Effector memory CD4-positive, alpha-beta T cell (primary cell): ENCODE measurements around the gene FAM83C.
"Not testable (repeated sequence)": the region's sequence is repeated elsewhere in the genome, so short reads cannot be mapped to it uniquely, and the experiment has no call there.

Source experiments
- DNase-seq, 3 donors: peaks; one replicate each; pipeline ENCODE4 v3.0.0-alpha.2; 2020
- H3K27ac ChIP-seq: 2 replicates; pipeline ENCODE4 v1.7.0; 2013; ENCODE audit warnings: mild to moderate bottlenecking, low read length, moderate library complexity; ENCODE audit not compliant: insufficient read depth, poor library complexity, severe bottlenecking
- H3K27me3 ChIP-seq: replicated peaks from 2 replicates; pipeline ENCODE4 v1.7.0; 2013; ENCODE audit warnings: mild to moderate bottlenecking, low read length; ENCODE audit not compliant: insufficient read depth, control insufficient read depth, poor library complexity, severe bottlenecking
- H3K36me3 ChIP-seq: 2 replicates; pipeline ENCODE4 v1.7.0; 2013; ENCODE audit warnings: mild to moderate bottlenecking, low read length, moderate library complexity; ENCODE audit not compliant: control insufficient read depth, insufficient read depth
- H3K4me1 ChIP-seq: 2 replicates; pipeline ENCODE4 v1.7.0; 2013; ENCODE audit warnings: low read length, mild to moderate bottlenecking; ENCODE audit not compliant: control insufficient read depth, insufficient read depth, poor library complexity, severe bottlenecking
- H3K4me3 ChIP-seq: 2 replicates; pipeline ENCODE4 v1.7.0; 2013; ENCODE audit warnings: low read length, low read depth, mild to moderate bottlenecking; ENCODE audit not compliant: insufficient read depth, poor library complexity, severe bottlenecking
- H3K9me3 ChIP-seq: 2 replicates; pipeline ENCODE4 v1.7.0; 2013; ENCODE audit warnings: mild to moderate bottlenecking, low read length, moderate library complexity; ENCODE audit not compliant: control insufficient read depth

FAM83C gene

GRCh38 chr20:35318502-35319157 is 26.4 kb upstream of the FAM83C start:
- DNase-seq = no peak
- no peak overlapping the region for H3K27ac ChIP-seq
- no peak overlapping the region for H3K4me3 ChIP-seq
- H3K9me3 ChIP-seq = no peaks in the 10 kb centered on the region
- H3K36me3 ChIP-seq = no peaks in the 10 kb centered on the region
- H3K27me3 ChIP-seq = no peaks in the 10 kb centered on the region
- no peaks in the 10 kb centered on the region for H3K4me1 ChIP-seq

GRCh38 chr20:35317416-35318210 is 25.4 kb upstream of the FAM83C start:
- no peak overlapping the region for H3K27ac ChIP-seq
- H3K36me3 ChIP-seq = no peaks in the 10 kb centered on the region
- H3K4me1 ChIP-seq = no peaks in the 10 kb centered on the region
- no peak overlapping the region for H3K4me3 ChIP-seq
- H3K9me3 ChIP-seq = no peaks in the 10 kb centered on the region
- no peak for DNase-seq
- no peaks in the 10 kb centered on the region for H3K27me3 ChIP-seq

- DNase-seq = no peak
- Histone ChIP-seq H3K36me3 (no peaks in the 10 kb centered on the region), H3K4me3 (no peak overlapping the region), H3K27ac (no peak overlapping the region), H3K4me1 (no peaks in the 10 kb centered on the region), H3K27me3 (no peaks in the 10 kb centered on the region), H3K9me3 (no peaks in the 10 kb centered on the region)
These were observed 23.9 kb upstream of the FAM83C start for GRCh38 chr20:35316086-35316485.

GRCh38 chr20:35315632-35316020 is 23.4 kb upstream of the FAM83C start:
- not testable (repeated sequence) for H3K4me3 ChIP-seq, DNase-seq, H3K27me3 ChIP-seq, H3K9me3 ChIP-seq, H3K4me1 ChIP-seq, H3K36me3 ChIP-seq, H3K27ac ChIP-seq

GRCh38 chr20:35314816-35315631 is 22.8 kb upstream of the FAM83C start:
- no peaks in the 10 kb centered on the region for H3K4me1 ChIP-seq
- H3K9me3 ChIP-seq = no peaks in the 10 kb centered on the region
- H3K27me3 ChIP-seq = no peaks in the 10 kb centered on the region
- H3K4me3 ChIP-seq = no peak overlapping the region
- no peak for DNase-seq
- H3K36me3 ChIP-seq = no peaks in the 10 kb centered on the region
- no peak overlapping the region for H3K27ac ChIP-seq

- no peaks in the 10 kb centered on the region for H3K27me3 ChIP-seq
- H3K4me3 ChIP-seq = no peak overlapping the region
- H3K36me3 ChIP-seq = no peaks in the 10 kb centered on the region
- no peaks in the 10 kb centered on the region for H3K4me1 ChIP-seq
- no peak overlapping the region for H3K27ac ChIP-seq
- no peak for DNase-seq
- no peaks in the 10 kb centered on the region for H3K9me3 ChIP-seq
These were observed 20.1 kb upstream of the FAM83C start for GRCh38 chr20:35312318-35312717.

- H3K27me3 ChIP-seq = no peaks in the 10 kb centered on the region
- no peak for DNase-seq
- no peak overlapping the region for H3K4me3 ChIP-seq
- no peaks in the 10 kb centered on the region for H3K4me1 ChIP-seq
- H3K9me3 ChIP-seq = no peaks in the 10 kb centered on the region
- H3K36me3 ChIP-seq = no peaks in the 10 kb centered on the region
- H3K27ac ChIP-seq = no peak overlapping the region
These were observed 19.6 kb upstream of the FAM83C start for GRCh38 chr20:35311822-35312221.

- DNase-seq = no peak
- H3K4me1 ChIP-seq = no peaks in the 10 kb centered on the region
These were observed 19.2 kb upstream of the FAM83C start for GRCh38 chr20:35311409-35311808.

GRCh38 chr20:35307666-35308653 is 15.7 kb upstream of the FAM83C start:
- H3K4me1 ChIP-seq = no peaks in the 10 kb centered on the region
- no peak overlapping the region for H3K27ac ChIP-seq
- H3K36me3 ChIP-seq = no peaks in the 10 kb centered on the region
- H3K4me3 ChIP-seq = no peak overlapping the region
- H3K27me3 ChIP-seq = no peaks in the 10 kb centered on the region
- DNase-seq = no peak
- H3K9me3 ChIP-seq = no peaks in the 10 kb centered on the region

More at GRCh38 chr20:35311409-35311808, 19.2 kb upstream of the FAM83C start:
- H3K9me3 ChIP-seq = no peaks in the 10 kb centered on the region
- H3K27me3 ChIP-seq = no peaks in the 10 kb centered on the region
- H3K27ac ChIP-seq = no peak overlapping the region
- H3K4me3 ChIP-seq = no peak overlapping the region
- no peaks in the 10 kb centered on the region for H3K36me3 ChIP-seq
